DMS53 treated with DMSO at 0.1 percent for 48 hours (cell line): ENCODE measurements around the gene LCMT2.

Experiments
- DNase-seq: peaks from one replicate; lab custom pipeline; 2025; ENCODE audit not compliant: unreplicated experiment; lab: John Stamatoyannopoulos, UW

Gene LCMT2, protein sequence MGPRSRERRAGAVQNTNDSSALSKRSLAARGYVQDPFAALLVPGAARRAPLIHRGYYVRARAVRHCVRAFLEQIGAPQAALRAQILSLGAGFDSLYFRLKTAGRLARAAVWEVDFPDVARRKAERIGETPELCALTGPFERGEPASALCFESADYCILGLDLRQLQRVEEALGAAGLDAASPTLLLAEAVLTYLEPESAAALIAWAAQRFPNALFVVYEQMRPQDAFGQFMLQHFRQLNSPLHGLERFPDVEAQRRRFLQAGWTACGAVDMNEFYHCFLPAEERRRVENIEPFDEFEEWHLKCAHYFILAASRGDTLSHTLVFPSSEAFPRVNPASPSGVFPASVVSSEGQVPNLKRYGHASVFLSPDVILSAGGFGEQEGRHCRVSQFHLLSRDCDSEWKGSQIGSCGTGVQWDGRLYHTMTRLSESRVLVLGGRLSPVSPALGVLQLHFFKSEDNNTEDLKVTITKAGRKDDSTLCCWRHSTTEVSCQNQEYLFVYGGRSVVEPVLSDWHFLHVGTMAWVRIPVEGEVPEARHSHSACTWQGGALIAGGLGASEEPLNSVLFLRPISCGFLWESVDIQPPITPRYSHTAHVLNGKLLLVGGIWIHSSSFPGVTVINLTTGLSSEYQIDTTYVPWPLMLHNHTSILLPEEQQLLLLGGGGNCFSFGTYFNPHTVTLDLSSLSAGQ

GRCh38 chr15:43329960-43330779 is at the start of gene LCMT2:
TSS of gene LCMT2 (minus strand) at chr15:43330573. CDS start at chr15:43330489, 84 bp downstream.
- peak; percentile 67 for DNase-seq

DNA sequence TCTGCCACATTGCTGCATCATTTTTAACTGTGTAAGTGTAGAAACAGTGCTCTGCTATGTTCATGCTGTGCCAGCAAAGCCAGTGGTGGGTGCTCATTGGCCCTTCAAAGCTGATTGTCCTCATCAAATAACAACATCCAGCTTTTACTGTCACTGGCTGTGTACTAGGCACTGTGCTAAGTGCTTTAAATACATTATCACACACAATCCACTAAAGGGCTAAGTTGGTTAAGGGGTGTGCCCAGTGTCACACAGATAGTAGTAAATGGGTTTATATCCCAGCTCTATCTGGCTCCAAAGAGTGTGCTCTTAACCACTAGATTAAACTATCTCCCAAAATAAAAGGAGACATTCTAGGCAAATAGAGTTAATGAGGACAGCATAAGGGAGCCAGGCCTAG is 48.2 kb upstream of the LCMT2 start:
- no peak for DNase-seq

GRCh38 chr15:43376017-43376705 is 45.8 kb upstream of the LCMT2 start:
- DNase-seq = peak; percentile 6

GRCh38 chr15:43370975-43371974 is 40.9 kb upstream of the LCMT2 start, which contains the start of the genes TUBGCP4 and ZSCAN29:
TSS of gene TUBGCP4 (plus strand) at chr15:43371101. CDS start at chr15:43371355, 254 bp downstream.
TSS of gene ZSCAN29 (minus strand) at chr15:43371043. CDS start at chr15:43369913, 1,130 bp downstream.
- peak; percentile 30 for DNase-seq

DNA sequence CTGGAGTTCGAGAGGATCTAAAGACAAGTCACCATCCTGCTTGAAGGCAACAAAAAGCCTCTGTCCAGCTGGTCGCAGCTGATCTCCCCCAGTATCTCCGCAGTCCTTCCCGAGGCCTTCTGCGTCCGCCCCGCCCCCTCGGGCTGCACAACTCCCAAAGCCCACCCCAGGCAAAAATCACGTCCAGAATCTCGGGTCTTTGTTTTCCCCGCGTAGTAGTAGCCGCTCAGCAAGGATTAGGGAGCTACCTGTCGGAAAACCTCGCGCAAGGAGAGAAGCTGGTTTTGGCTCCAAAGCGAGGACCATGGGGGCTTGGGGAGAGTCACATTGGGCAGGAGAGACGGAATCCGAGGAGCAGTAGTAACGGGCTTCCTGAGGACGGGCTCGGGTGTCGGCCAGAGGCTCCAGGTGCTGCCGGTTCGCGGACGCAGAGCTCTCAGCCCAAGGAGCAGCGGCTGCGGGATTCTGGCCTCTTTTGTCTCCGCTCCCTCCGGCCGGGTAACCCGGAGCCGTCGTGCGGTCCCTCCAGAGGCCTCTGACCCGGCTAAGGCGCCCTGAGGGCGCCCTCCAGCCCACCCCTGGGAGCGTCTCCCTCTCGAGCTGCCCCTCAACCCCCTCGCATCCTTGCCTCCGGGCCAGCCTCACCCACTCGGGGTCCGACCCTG is 40.1 kb upstream of the LCMT2 start:
- peak; percentile 7 for DNase-seq

GRCh38 chr15:43361313-43361903 is 31.0 kb upstream of the LCMT2 start:
- DNase-seq = no peak

GRCh38 chr15:43360821-43361220 is 30.4 kb upstream of the LCMT2 start:
- DNase-seq = no peak

DNA sequence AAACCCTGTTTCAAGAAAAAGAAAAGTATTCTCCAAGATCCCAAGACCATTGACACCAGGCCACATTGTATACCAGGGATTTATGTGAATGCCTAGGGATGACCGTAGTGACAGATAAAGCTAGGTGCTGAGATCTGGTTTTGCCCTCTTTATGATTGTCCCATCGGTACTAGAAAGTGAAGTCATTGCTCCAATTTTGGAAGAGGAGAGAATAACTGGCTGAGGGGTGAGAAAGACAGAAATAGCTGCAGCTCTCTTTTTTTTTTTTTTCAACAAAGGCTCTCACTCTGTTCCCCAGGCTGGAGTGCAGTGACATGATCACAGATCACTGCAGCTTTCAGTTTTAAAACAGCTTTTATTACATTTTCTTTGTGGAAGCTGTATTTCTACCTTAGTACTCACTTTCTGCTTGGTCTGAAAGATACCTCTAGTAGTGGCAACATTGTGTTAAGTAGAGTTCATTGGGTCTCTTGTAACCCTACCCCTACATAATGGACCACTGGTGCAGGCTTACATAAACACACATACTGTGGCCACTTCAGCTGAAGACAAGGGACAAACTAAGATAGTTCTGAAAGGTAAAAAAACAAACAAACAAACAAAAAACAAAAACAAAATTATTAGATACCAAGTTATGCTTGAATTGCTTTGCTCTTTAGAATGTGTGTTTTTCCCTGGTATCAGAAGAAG is 22.5 kb upstream of the LCMT2 start:
- no peak for DNase-seq

- no peak for DNase-seq
Measured at GRCh38 chr15:43347114-43347513, 16.7 kb upstream of the LCMT2 start.

- DNase-seq = no peak
Measured at GRCh38 chr15:43346305-43346704, 15.9 kb upstream of the LCMT2 start.

GRCh38 chr15:43330780-43331087 is 361 bp upstream of the LCMT2 start:
- no peak for DNase-seq

- DNase-seq = no peak
Measured at GRCh38 chr15:43329217-43329959, 985 bp downstream of the LCMT2 start.

GRCh38 chr15:43325039-43325684 is 5.2 kb downstream of the LCMT2 start:
- no peak for DNase-seq

DNA sequence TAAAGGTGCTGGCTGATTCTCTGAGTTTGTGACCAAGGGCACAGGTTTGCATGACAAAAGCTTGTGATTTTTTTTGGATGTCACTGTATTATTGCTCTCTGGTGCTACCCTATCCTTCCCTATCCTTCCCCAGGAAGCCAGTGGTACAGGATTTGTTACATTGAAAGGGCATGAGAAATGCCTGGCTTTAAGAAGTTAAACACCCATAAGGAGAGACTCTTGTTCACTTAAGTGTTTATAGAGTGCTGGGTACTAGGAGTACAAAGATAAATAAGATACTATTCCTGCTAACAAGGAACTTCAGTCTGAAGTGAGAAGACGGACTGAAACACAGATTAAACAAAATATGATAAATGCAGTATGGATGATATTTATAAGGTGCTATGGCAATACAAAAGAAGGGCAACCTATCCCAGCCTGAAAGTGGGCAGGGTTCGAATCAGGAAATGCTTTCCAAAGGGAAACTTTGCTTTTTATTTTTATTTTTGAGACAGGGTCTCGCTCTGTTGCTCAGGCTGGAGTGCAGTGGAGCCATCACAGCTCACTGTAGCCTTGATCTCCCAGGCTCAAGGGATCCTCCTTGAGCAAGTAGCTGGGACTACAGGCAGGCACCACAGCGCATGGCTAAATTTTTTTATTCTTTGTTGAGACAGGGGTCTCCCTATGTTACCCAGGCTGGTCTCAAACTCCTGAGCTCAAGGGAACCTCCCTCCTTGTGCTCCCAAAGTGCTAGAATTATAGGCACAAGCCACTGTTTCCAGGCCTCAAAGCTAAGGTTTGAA is 11.2 kb downstream of the LCMT2 start:
- no peak for DNase-seq

DNA sequence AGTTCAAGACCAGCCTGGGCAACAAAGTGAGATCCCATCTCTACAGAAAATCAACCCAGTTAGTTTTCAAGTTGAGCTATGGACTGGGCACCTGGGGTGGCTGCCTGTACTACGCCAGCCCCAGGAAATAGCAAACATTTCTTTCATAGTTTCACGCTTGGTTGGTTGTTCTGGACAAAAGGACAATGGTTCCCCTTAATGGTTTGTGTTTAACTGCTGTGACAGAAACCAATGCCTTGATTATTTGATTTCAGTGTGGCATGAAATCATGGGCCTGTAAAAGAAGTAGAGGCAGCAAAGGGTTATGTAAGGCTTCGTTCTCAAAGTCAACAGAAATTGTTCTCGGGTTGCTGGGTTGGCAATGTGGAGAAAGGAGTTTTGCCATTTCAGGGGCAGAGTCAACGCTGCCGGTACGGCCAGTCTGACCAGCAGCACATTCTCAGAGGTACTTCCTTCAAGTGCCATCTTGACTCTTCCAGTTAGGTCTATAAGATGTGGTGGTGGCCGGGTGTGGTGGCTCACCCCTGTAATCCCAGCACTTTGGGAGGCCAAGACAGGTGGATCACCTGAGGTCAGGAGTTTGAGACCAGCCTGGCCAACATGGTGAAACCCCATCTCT is 12.7 kb downstream of the LCMT2 start:
- no peak for DNase-seq

DNA sequence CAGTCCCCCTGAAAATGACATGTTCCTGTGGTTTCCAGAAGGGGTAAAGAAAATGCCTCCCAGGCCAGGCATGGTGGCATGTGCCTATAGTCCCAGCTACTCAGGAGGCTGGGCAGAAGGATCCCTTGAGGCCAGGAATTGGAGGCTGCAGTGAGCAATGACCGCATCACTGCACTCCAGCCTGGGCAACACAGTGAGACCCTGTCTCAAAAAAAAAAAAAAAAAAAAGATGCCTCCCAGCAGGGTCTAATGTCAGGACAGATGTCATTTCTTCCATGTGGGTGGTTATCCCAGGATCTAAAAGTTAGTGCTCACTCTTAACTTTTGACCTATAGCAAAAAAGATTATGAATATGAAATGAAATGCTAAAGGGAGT is 13.4 kb downstream of the LCMT2 start:
- DNase-seq = no peak
